Lower lobe of right lung (tissue), 2 donors: ENCODE measurements around the gene USP40. TPM values are rescaled to one million over a fixed set of nuclear protein-coding genes. Genes with fewer than 3 reads are reported as not detected.
A peak's percentile ranks its signal among the peaks of the same experiment; 100 is the strongest.

ENCODE experiments used
- ATAC-seq, 2 donors: fragments of 200-7000 bp; cut with Tn5 transposase; one replicate each; pipeline ENCODE4 v1.9.1; 2020 to 2022; ENCODE audit warnings: mild to moderate bottlenecking in 2 of 2, moderate library complexity in 2 of 2
- DNase-seq: peaks from one replicate; pipeline ENCODE4 v3.0.0-alpha.2; 2020
- H3K27ac ChIP-seq: fragments of 200-600 bp; one replicate; pipeline ENCODE4 v1.8.0; 2022
- H3K27me3 ChIP-seq: fragments of 200-600 bp; one replicate; pipeline ENCODE4 v1.8.0; 2022; ENCODE audit warnings: low read depth
- H3K36me3 ChIP-seq: fragments of 200-600 bp; one replicate; pipeline ENCODE4 v1.8.0; 2022; ENCODE audit warnings: mild to moderate bottlenecking
- H3K4me1 ChIP-seq: fragments of 200-600 bp; one replicate; pipeline ENCODE4 v1.8.0; 2022
- H3K4me3 ChIP-seq: fragments of 200-600 bp; one replicate; pipeline ENCODE4 v1.8.0; 2022; ENCODE audit warnings: mild to moderate bottlenecking
- H3K9me3 ChIP-seq: fragments of 200-600 bp; one replicate; pipeline ENCODE4 v1.8.0; 2022
- CTCF ChIP-seq: fragments of 200-600 bp; IDR thresholded peaks from one replicate; pipeline ENCODE4 v1.8.0; 2022; ENCODE audit warnings: antibody characterized with exemption, mild to moderate bottlenecking
- intact Hi-C: fragments of 100-400 bp; cut with DNase I; formaldehyde crosslinking; loops from one replicate; pipeline ENCODE4 v1.11.0; 2022
- total RNA-seq: library from RNA; stranded (reverse); fragmentation: NEBNext Ultra II Directional; extraction: Animal tissue kit (Norgen Biotek cat#: 25700); gene quantifications from one replicate; pipeline ENCODE4 v1.2.1, GENCODE V29; 2021
- donor health status: DM: no; HTN: yes; CAD: no; lungs with severe emphysema.

USP40 gene
- total RNA-seq, 1 donor from 2014 or later: 45.4 TPM

DNA sequence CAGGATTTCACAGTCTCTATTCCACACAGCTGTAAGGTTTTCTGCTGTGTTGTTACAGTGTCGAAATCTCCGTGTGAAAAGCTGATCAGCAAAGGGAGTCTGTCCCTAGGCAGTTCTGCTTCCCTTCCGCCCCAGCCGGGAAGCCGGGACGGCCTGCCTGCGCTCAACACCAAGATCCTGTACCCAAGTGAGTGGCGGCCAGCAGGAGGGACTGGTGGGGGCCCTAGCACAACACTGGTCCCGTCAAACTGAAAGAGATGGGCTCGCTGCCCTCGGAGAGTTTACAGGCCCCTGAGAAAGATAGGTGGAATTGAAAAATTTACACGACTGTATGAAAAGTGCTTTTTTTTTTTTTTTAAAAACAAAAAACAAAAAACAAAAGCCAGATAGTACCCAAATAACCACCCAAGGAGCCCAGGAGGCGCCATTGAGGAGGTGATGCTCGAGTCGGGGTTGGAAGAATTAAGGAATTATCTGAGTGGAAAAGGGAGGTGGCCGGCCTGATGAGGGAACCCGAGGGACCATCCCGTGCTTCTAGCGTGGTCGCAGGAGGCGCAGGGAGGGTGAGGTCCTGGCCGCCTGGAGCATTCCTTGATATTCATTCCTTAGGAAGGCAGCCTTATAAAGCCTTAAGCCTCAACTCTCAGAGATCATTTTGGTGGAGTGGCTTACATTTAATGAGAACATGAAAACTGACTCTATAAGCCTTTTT lies 115.6 kb downstream of the USP40 start:
- no peaks in the 10 kb centered on the region for H3K9me3 ChIP-seq
- intact Hi-C loops: no loop called here
- H3K36me3 ChIP-seq: peaks cover 100% of the 10 kb centered on the region
- no peak overlapping the region for H3K4me3 ChIP-seq
- ATAC-seq: no peak
- DNase-seq: peak; percentile 25
- no peaks in the 10 kb centered on the region for H3K27me3 ChIP-seq
- TF ChIP-seq CTCF: no peak
- no peak overlapping the region for H3K27ac ChIP-seq
- H3K4me1 ChIP-seq: no peaks in the 10 kb centered on the region

DNA sequence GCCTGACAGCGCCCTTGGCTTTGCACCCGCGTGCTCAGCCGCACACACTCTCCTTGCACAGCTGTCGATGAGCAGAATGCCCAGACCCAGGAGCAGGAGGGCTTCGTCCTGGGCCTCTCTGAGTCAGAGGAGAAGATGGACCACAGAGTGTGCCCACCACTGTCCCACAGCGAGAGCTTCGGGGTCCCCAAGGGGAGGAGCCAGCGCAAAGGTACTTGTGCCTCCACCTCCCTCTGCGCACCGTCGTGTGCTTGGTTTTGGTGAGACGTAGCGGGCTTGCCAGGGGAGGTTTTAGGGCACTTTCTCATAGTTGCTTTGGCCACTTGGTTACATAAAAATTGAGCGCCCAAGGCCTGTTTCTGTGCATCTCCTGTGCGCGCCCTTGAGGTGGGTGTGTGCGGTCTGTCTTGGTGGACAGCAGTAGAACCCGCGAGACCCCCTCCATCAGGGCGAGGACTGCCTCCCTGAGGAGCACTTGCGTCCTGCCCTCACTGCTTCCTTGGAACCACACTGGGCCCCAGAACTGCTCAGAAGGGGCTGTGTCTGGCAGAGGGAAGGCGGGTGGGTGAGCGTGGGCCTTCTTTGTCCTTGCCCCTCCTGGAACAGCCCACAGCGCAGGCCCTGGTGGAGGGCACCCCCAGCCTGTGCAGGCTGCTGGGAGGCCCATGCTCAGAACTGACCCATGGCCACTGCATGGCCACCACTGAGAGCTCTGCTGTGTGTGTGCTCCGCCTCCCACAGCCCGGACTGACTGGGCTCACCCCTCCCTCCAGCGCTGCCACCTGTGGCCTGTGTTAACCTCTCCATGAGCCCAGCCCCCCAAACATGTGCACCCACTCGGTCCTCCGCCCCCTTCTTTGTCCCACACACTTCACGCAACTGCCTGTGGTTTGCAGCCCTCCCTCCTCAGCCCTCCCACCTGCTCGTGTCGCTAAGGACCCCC lies 116.4 kb downstream of the USP40 start:
- DNase-seq (peak; percentile 37), ATAC-seq (no peak)
- intact Hi-C loops: no loop called here
- no peak for TF ChIP-seq CTCF
- Histone ChIP-seq H3K27me3 (no peaks in the 10 kb centered on the region), H3K9me3 (no peaks in the 10 kb centered on the region), H3K36me3 (peaks cover 100% of the 10 kb centered on the region), H3K4me3 (no peak overlapping the region), H3K4me1 (no peaks in the 10 kb centered on the region), H3K27ac (no peak overlapping the region)

DNA sequence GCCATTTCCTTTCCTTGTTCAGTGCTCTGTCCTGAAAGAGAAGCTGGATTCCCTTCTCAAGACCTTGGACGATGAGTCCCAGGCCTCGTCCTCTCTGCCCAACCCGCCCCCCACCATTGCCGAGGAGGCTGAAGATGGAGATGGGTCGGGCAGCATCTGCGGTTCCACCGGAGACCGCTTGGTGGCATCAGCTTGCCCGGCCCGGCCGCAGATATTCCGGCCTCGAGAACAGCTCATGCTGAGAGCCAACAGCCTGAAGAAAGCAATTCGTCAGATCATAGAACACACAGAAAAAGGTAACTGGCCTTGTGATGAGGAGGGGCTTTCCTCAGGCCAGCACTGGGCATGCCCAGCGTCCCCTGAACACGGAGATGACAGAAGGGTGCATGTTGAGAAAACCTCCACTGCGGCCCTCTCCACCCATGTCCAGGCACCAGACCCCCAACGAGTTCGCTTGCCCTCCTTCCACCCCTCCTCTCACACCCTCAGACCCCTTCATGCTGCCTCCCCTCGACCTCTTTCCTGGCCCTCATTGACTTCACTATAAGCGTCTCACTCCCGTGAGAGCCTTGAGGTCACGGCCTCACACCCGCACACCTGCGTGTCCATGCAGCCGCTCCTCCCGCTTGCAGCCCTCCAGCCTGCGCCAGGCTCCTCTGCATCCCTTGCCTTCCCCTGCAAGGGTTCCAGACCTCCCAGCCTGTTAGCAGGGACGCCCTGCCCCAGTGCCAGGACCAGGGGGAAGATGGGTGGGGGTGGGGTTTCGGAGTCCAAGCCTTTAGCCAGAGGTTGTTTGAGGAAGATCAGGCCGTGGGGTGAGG lies 117.3 kb downstream of the USP40 start:
- Histone ChIP-seq H3K27ac (no peak overlapping the region), H3K9me3 (no peaks in the 10 kb centered on the region), H3K36me3 (peaks cover 97% of the 10 kb centered on the region), H3K4me3 (no peak overlapping the region), H3K4me1 (no peaks in the 10 kb centered on the region), H3K27me3 (no peaks in the 10 kb centered on the region)
- intact Hi-C loops: no loop called here
- peak; percentile 59 to 62 for ATAC-seq
- peak; percentile 51 for TF ChIP-seq CTCF
- DNase-seq: peak; percentile 48

DNA sequence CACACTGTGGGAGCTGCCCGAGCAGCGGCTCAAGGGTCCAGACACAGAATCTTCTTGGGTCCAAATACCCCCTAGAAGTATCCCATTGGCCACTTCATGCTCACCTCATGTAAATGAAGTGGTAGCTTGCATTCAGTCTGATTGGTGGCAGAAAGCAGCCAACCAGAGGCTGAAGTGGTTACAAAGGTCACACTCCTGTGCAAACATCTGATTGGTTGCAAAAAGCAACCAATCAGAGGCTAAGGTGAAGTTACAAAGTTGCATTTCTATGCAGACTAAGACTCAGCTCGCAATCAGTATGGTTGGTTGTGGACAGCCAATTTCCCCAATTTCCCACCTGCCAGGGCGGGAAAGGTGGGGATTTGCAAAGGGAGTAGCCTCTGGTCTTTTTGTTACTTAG lies 118.0 kb downstream of the USP40 start:
- peaks cover 90% of the 10 kb centered on the region for H3K36me3 ChIP-seq
- TF ChIP-seq CTCF: no peak
- no peak overlapping the region for H3K4me3 ChIP-seq
- intact Hi-C loops: no loop called here
- H3K9me3 ChIP-seq: no peaks in the 10 kb centered on the region
- ATAC-seq (no peak), DNase-seq (no peak)
- H3K27ac ChIP-seq: no peak overlapping the region
- no peaks in the 10 kb centered on the region for H3K27me3 ChIP-seq
- no peaks in the 10 kb centered on the region for H3K4me1 ChIP-seq

- ATAC-seq (no peak), DNase-seq (no peak)
- TF ChIP-seq CTCF: no peak
- H3K36me3 ChIP-seq: peaks cover 86% of the 10 kb centered on the region
- H3K4me3 ChIP-seq: no peak overlapping the region
- H3K27me3 ChIP-seq: no peaks in the 10 kb centered on the region
- no peak overlapping the region for H3K27ac ChIP-seq
- no peaks in the 10 kb centered on the region for H3K4me1 ChIP-seq
- H3K9me3 ChIP-seq: no peaks in the 10 kb centered on the region
- intact Hi-C loops: no loop called here
These were observed 118.4 kb downstream of the USP40 start for GRCh38 chr2:233448220-233448559.
